Right lobe of liver (tissue), 4 donors: ENCODE measurements around the gene C8B.

Source experiments
- CTCF ChIP-seq, 4 donors: fragments of 200-600 bp in 3 of 4; fragments of 450-650 bp in 1 of 4; IDR thresholded peaks; one replicate each; pipeline versions ENCODE4 v1.5.1 to v1.8.0; 2016 to 2022; ENCODE audit warnings: antibody characterized with exemption in 4 of 4, mild to moderate bottlenecking in 2 of 4
- POLR2A ChIP-seq: fragments of 450-650 bp; IDR thresholded peaks from one replicate; pipeline ENCODE4 v1.6.1; 2017; ENCODE audit warnings: antibody characterized with exemption, mild to moderate bottlenecking
- donor health status: DM: no; HTN: no; CAD: no.
- donor health status: DM: no; HTN: no; CAD: no.
- donor health status: DM: no; HTN: yes; CAD: no.

GRCh38 chr1:56934430-56935060, 31.3 kb downstream of the C8B start:
- TF ChIP-seq POLR2A = no peak
- no peak for TF ChIP-seq CTCF (IDR thresholded peaks at IDR 0.05)
